HEK293T (cell line): ENCODE measurements around the gene ACTRT3.

ENCODE experiments used
- FOXM1 ChIP-seq: fragments of 450-650 bp; IDR thresholded peaks from 2 replicates; pipeline ENCODE4 v1.6.1; 2017; ENCODE audit warnings: mild to moderate bottlenecking, borderline replicate concordance
- NFRKB ChIP-seq: fragments of 450-650 bp; IDR thresholded peaks from 2 replicates; pipeline ENCODE4 v1.6.1; 2016; ENCODE audit warnings: mild to moderate bottlenecking, moderate library complexity

GRCh38 chr3:169813757-169814517 is 44.6 kb upstream of the ACTRT3 start:
- no peak for TF ChIP-seq FOXM1
- no peak for TF ChIP-seq NFRKB
